WI38 (cell line): ENCODE measurements around the gene EPB41L4A.

ENCODE experiments used
- H3K4me3 ChIP-seq: 2 replicates; pipeline ENCODE4 v1.5.1; 2011; ENCODE audit warnings: low read depth, mild to moderate bottlenecking, control low read depth, low read length
- CTCF ChIP-seq: IDR thresholded peaks from 2 replicates; pipeline ENCODE4 v1.5.1; 2012; ENCODE audit warnings: low read depth, mild to moderate bottlenecking, control low read depth, low read length

The EPB41L4A gene

GRCh38 chr5:112161392-112161748, 257.7 kb downstream of the EPB41L4A start:
- H3K4me3 ChIP-seq = peak overlapping the region; percentile 94
- TF ChIP-seq CTCF = no peak

GRCh38 chr5:112160652-112161391, 258.3 kb downstream of the EPB41L4A start:
- peak overlapping the region; percentile 94 for H3K4me3 ChIP-seq
- peak; percentile 99 for TF ChIP-seq CTCF

- TF ChIP-seq CTCF = no peak
- H3K4me3 ChIP-seq = no peak overlapping the region
Observed at GRCh38 chr5:112159435-112159834, 259.6 kb downstream of the EPB41L4A start.

- no peak overlapping the region for H3K4me3 ChIP-seq
- no peak for TF ChIP-seq CTCF
Observed at GRCh38 chr5:112156211-112156610, 262.9 kb downstream of the EPB41L4A start.

- no peak for TF ChIP-seq CTCF
- H3K4me3 ChIP-seq = no peak overlapping the region
Observed at GRCh38 chr5:112154940-112155686, 264.0 kb downstream of the EPB41L4A start.

GRCh38 chr5:112149727-112150126, 269.4 kb downstream of the EPB41L4A start:
- no peak for TF ChIP-seq CTCF
- H3K4me3 ChIP-seq = no peak overlapping the region
